HG03280 (cell line): Measurements from ENCODE around the gene GSTM2.
"Not testable (repeated sequence)": the region's sequence is repeated elsewhere in the genome, so short reads cannot be mapped to it uniquely, and the experiment has no call there.

Source experiments
- ATAC-seq: cut with Tn5 transposase; IDR thresholded peaks from one replicate; pipeline ENCODE4 v1.9.1; 2021; ENCODE audit warnings: mild to moderate bottlenecking, moderate library complexity; ENCODE audit not compliant: unreplicated experiment

The GSTM2 gene

DNA sequence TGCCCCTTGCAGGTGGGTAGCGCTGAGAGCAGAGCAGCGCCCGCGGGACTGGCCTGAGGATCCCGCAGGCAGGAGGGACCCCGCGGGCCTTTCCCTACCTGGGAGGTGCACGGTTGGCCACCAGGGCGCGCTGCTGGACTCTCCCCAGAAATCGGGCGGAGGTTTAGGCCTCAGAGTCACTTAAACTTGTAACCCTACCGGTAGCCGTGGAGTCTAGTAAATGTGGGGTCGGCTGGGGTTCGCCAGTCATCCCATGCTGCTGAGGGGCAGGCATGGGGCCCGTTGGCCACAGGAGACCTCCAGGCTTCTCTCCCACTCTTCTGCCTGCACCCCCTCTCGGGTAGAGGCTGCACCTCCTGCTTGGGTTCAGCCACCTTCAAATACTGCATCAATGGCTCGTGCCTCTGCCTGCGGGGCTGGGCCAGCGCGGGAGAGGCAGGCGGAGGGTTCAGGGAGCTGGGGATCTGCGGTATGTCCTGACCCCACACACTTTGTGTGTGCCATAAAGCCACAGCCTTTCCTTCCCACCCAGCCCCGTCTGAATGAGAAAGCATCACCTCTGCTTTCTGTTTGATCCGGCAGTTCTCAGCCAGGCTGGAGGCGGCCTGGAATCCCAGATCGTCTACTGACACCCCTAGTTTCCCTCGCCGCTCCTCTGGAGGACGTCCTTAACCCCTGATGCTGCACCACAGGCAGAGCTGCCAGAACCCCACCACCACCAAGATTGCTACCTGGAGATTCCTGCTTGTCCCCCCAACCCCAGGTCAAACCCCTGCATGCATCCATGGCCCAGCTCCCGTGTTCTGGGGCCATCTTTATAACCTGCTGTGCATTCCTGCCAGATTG lies 24.2 kb upstream of the GSTM2 start:
- ATAC-seq, result peak; percentile 85

DNA sequence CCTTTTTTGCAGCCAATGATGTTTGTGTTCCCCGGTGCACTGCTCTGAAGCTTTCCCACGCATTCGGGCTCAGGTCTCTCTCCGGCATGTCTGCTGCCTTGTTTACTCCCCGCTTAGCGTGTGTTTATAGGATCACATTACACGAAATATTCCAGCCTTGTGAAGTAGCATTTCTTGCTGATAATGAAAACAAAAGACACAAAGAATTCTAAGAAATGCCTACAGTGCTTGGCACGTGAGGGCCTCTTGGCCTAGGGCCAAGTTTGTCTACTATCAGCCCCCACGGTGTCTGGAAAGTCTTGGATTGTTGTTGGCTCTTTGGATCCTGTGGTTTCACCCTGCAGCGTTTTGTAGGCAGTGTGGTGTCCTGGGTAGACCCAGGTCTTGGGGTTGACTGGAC lies 23.2 kb upstream of the GSTM2 start:
- ATAC-seq, result no peak

DNA sequence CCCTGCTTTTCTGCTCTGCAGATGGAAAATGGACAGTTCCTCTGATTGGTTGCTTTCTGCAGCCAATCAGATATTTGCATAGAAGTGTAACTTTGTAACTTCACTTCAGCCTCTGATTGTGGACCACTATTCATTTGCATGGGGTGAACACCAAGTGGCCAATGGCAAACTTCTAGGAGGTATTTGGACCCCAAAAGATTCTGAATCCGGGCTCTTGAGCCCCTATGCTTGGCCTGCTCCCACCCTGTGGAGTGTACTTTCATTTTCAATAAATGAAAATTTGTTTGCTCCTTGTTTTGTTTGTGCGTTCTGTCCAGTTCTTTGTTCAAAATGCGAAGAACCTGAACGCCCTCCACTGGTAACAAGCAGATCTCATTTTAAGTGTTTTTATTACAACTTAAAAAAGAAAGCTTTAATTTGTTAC lies 18.4 kb upstream of the GSTM2 start:
- no peak for ATAC-seq

DNA sequence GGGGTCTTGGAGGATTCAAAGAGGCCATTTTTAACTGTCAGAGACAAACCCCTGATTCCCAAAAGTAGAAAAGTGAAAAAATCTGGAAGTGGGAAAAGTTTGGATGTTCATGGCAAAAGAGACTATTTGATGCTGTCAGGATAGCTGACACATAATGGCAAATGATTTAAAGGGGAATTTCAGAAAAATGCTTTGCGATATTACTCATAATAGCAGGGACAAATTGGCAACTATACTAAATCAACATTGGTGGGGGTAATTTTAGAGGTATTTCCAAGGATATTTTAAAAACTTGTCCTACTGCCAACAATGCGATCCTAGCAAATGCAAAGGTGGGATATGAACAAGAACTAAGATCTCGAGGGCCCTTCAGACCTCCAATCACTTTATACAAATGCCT lies 17.2 kb upstream of the GSTM2 start:
- no peak for ATAC-seq

DNA sequence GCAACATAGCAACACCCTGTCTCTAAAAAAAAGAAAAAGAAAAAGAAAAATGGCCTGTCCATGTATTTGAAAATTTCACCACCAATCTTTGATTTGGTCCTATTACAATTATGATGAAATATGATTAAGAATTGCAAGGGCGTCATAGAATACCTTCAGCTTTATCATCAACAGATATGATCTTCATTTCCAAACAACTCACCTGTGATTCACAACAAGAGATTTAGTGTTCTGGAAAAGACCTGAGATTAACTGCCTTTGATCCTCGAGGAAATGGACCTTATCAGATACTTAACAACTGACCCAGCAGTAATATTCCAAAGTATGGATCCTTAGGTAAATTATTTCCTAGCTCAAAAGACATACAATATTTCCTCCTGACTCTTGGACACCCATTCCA lies 15.5 kb upstream of the GSTM2 start:
- no peak for ATAC-seq

DNA sequence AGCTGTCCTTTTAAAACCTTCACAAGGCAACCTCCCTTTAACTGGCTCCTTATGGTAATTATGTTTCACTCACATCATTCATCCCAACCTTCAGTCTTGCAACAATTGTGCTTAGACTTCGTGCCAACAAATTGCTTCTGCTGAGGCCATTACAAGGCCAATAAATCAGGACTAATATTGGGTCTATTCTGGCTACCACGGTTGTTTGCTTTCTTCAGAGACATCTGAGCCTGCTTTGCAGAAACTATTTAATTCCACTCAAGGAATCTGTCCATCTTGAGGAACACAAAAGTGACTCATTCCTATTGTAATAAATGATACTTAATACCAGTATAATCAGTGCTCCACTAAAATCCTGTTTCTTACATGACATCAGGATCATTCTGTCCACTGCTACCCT lies 14.6 kb upstream of the GSTM2 start:
- ATAC-seq, result no peak

DNA sequence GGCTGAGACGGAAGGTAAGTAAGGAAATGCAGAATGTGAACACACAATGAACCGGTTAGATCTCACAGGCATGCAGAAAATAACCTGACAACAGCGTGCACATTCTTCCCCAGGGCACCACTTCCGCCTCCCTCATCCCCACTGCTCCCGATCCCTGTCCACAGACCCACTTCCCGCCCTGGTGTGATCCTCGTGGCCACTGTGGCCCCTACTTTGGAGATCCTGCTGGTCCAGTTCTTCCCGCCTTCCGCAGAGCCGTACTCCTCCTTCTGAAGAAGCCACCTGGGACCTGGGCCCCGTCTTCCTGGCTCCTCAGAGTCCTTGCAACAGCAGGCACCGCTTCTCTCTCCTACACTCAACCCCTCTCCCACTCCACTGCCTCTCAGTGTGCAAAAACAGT lies 13.3 kb upstream of the GSTM2 start:
- ATAC-seq, result no peak

DNA sequence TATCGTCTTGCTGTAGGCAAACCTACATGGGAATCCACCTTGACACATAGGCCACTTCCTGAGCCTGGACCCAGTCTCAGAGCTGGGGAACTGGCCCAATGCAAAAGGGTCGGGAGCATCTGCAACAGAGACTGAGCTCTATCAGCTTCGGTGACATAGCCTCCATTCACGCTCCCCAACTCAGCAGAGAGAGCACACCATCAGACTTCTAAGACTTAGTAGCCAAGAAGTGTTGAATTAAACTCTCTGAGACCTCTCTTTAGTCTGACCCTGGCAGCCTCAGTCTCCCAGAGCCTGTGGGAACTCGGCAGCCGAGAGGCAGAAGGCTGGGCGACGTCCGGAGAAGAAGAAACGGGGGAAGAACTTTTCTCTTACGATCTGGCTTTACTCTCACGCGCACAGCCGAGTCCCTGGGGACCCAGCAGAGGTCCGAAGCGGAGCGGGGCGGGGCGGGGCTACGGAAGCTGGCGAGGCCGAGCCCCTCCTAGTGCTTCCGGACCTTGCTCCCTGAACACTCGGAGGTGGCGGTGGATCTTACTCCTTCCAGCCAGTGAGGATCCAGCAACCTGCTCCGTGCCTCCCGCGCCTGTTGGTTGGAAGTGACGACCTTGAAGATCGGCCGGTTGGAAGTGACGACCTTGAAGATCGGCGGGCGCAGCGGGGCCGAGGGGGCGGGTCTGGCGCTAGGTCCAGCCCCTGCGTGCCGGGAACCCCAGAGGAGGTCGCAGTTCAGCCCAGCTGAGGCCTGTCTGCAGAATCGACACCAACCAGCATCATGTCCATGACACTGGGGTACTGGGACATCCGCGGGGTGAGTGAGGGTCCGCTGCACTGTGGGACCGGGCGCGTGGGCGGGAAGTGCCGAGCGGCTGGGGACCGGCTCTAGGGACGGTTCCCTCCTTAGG lies 12.0 kb upstream of the GSTM2 start, which contains the start of gene GSTM4:
Gene GSTM4 (plus strand): TSS at position 485 of the 905 bp plus-strand sequence. CDS start 291 bp downstream, at position 776.
- peak; percentile 92 for ATAC-seq

DNA sequence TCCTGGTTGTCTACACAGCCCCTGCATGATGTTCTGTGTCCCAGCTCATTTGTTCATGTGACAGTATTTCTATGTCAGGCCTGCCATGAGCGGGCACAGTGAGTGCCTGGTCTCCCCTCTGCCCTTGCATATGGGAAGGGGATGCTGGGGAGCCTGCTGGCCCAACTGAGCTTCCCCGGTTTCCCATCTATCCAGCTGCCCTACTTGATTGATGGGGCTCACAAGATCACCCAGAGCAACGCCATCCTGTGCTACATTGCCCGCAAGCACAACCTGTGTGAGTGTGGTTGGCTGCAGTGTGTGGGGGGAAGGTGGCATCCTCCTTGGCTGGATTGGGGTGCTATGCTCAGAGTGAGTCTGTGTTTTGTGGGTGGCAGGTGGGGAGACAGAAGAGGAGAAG lies 10.5 kb upstream of the GSTM2 start:
- ATAC-seq, result no peak

DNA sequence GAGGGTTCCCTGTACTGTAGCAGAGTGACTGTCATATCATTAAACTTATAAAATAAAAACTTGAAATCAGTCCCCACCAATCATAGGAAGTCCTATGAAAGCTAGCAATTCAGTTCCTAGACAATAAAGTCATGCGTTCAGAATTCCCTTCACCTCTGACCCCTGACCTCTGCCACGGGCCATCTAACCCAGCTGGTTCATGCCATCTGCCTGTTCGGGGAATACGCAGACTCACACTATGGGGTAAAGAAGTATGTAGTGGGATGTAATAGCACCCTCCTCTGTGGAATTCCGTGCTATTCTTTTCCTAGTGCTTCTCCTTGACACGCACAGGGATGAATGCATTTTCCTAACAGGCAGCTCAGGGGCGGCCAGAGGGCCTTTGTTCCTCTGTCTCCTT lies 9.9 kb upstream of the GSTM2 start:
- ATAC-seq, result no peak

DNA sequence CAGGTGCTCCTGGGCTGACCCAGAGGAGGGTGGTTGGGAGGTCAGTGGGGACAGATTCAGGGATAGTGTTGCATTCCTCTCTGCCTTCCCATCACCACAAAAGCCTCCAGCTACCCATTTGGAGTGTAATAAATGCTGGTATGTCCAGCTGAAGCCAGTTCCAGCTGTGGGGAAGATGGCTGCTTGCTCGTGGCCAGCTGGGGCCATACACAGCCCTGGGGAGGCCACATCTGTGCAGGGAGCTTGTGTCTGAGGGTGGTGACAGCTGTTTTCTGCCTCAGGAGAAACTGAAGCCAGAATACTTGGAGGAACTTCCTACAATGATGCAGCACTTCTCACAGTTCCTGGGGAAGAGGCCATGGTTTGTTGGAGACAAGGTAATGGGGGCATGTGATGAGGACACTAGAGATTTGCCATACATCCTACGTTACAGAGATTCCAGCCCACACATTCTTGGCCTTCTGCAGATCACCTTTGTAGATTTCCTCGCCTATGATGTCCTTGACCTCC lies 9.3 kb upstream of the GSTM2 start:
- no peak for ATAC-seq

DNA sequence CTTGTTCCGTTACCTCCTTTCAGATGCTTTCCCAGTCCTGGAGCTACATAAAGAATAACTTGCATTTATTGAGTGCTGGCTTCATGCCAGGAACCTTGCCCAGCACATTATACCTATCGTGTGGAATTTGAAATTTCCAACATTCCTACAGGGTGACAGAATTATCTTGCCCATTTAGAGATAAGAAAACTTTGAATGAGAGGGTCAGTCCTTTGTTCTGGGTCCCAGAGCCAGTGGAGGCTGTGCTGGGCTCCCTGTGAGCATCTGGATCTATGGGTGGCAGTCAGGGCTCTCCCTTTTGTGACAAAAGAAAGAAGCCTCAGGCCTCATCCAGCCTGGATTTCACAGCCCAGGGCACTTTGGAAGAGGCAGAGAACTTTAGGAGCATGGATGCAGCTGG lies 8.7 kb upstream of the GSTM2 start:
- ATAC-seq, result no peak

DNA sequence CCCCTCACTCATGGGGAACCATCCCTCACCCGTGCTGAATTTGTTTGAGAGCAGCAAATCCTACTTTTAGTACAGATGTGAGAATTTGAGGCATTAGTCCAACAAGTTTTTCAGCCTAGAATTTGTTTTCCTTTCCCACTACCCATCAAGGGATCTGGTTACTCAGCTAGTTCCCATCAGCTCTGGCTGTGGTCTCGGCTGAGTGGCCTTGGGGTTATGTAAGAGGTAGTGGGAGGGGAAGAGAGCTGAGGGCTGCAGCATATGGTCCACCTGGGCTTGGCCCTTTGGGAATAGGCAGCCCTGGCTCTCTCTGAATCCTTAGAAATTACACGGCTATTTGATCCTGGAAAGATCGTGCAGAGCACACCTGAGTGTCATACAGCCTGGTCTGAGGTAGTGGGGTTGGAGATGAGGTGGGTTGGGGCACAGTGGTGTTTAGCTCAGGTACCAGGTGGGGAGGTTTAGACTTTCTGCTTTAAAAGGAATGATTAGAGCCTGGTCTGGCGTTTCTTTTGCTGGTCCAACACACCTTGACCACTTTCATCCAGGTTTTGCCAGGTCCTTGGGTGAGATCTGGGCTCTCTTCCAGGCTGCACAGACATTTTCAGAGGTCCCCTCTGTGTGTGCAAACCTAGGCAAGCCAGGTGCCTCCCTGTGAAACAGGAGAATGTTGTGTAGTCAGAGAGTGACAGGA lies 7.7 kb upstream of the GSTM2 start:
- ATAC-seq, result no peak

DNA sequence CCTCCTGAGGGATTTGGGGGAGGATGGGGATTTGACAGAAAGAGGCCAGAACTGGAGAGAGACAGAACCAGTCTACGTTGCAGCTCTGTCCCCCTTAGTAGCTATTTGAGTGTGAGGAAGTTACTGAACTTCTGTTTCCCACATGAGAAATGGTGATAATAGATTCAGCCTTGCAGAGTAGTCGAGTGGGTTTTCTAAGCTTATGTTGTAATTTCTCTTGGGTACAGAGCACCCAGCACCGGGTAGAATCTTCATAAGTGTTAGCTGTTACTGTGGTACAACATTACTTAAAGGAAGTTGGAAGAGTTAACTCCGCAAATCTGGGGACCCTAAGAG lies 7.2 kb upstream of the GSTM2 start:
- not testable (repeated sequence) for ATAC-seq

DNA sequence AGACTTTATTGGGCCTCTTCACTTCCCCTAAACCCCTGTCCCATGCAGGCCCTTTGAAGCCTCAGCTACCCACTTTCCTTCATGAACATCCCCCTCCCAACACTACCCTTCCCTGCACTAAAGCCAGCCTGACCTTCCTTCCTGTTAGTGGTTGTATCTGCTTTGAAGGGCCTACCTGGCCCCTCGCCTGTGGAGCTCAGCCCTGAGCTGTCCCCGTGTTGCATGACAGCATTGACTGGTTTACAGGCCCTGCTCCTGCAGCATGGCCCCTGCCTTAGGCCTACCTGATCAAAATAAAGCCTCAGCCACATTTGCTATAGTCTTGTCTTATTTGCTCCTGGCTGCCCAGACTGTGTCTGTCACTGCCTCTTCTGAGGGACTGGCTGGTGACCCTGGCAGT lies 6.5 kb upstream of the GSTM2 start:
- ATAC-seq, result no peak

DNA sequence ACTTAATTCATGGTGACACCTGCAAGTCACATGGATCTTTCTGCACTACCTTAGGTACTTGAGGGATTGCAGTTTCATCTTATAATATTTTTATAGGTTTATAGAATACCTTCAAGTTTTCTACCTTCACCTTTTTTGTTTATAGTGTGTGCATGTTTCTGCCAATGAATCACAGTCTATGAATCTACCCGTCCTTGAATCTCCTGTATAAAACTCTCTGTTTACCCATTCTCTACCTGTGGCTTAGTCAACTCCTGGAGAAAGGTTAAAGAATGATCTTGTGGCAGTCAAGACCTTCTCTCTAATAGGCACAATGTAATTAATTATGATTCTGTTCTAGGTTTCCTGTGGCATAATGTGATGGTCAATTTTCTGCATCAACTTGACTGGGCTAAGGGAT lies 3.2 kb upstream of the GSTM2 start:
- no peak for ATAC-seq

DNA sequence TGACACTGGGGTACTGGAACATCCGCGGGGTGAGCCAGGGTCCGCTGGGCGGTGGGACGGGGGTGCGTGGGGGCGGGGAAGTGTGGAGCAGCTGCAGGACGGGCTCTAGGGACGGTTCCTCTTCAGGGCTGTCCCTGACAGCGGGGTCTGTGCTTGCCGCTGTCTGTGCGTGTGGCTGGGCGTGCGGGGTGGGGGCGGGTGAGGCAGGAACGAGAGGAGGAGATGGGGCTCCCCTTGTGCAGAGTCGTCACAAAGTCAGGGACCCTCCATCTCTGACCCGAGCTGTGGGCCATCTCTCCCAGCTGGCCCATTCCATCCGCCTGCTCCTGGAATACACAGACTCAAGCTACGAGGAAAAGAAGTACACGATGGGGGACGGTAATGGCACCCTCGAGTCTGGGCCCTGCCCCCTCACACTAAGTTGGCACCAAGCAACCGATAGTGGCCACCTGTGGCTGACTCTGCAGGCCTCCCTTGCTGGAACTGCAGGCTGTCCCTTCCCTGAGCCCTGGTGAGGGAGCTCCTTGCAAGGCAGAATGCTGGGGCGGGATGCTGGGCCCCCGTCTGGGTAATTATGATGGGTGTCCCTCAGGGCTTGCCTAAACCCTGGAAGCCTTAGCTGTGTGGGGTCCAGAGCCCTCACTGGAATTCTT lies 392 bp downstream of the GSTM2 start:
- no peak for ATAC-seq

DNA sequence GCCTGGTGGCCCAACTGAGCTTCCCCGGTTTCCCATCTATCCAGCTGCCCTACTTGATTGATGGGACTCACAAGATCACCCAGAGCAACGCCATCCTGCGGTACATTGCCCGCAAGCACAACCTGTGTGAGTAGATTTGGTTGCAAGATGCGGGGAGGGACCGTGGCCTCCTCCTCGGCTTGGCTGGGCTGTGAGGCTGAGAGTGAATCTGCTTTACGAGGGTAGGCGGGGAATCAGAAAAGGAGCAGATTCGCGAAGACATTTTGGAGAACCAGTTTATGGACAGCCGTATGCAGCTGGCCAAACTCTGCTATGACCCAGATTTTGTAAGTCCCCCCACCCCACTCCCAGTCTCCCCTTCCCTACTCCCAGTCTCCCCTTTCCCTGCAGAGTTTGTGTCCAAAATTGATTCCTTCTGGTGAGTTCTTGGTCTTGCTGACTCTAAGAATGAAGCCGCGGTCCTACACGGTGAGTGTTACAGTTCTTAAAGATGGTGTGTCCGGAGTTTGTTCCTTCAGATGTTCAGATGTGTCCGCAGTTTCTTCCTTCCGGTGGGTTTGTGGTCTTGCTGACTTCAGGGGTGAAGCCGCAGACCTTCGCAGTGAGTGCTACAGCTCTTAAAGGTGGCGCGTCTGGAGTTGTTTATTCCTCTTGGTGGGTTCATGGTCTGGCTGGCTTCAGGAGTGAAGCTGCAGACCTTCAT lies 1.5 kb downstream of the GSTM2 start:
- ATAC-seq, result no peak

DNA sequence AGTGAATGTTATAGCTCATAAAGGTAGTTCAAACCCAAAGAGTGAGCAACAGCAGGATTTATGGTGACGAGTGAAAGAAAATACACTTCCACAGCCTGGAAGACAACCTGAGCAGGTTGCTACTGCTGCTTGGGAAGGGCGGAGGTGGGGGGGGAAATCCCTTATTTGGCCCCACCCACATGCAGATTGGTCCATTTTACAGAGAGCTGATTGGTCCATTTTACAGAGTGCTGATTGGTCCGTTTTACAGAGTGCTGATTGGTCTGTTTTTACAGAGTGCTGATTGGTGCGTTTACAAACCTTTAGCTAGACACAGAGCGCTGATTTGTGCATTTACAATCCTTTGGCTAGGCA lies 2.1 kb downstream of the GSTM2 start:
- not testable (repeated sequence) for ATAC-seq

DNA sequence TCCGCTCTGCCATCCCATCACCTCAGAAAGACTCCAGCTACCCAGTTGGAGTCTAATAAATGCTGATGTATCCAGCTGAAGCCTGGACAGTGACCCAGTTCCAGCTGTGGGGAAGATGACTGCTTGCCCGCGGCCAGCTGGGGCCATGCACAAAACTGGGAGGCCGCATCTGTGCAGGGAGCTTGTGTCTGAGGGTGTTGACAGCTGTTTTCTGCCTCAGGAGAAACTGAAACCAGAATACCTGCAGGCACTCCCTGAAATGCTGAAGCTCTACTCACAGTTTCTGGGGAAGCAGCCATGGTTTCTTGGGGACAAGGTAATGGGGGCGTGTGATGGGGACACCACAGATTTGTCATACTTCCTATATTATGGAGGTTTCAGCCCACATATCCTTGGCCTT lies 3.2 kb downstream of the GSTM2 start:
- ATAC-seq, result no peak
